GM21529 (cell line): ENCODE data around the gene MLLT10.
"Not testable (repeated sequence)": the region's sequence is repeated elsewhere in the genome, so short reads cannot be mapped to it uniquely, and the experiment has no call there.

Source experiments
- ATAC-seq: cut with Tn5 transposase; IDR thresholded peaks from one replicate; pipeline ENCODE4 v1.9.1; 2021; ENCODE audit not compliant: unreplicated experiment

Gene MLLT10

GRCh38 chr10:21574514-21574913, 40.5 kb downstream of the MLLT10 start:
- ATAC-seq = not testable (repeated sequence)

- no peak for ATAC-seq
These were observed 45.3 kb downstream of the MLLT10 start for GRCh38 chr10:21579291-21579690.

GRCh38 chr10:21581421-21581834, 47.4 kb downstream of the MLLT10 start:
- peak; percentile 77 for ATAC-seq

GRCh38 chr10:21584834-21585530, 51.0 kb downstream of the MLLT10 start:
- no peak for ATAC-seq

GRCh38 chr10:21587391-21587790, 53.4 kb downstream of the MLLT10 start:
- ATAC-seq = no peak

- not testable (repeated sequence) for ATAC-seq
These were observed 54.1 kb downstream of the MLLT10 start for GRCh38 chr10:21588159-21588558.

- ATAC-seq = no peak
These were observed 60.0 kb downstream of the MLLT10 start for GRCh38 chr10:21593986-21594385.

- ATAC-seq = no peak
These were observed 65.5 kb downstream of the MLLT10 start for GRCh38 chr10:21599582-21599981.

- no peak for ATAC-seq
These were observed 66.9 kb downstream of the MLLT10 start for GRCh38 chr10:21600804-21601433.

- ATAC-seq = no peak
These were observed 68.3 kb downstream of the MLLT10 start for GRCh38 chr10:21602313-21602712.

- no peak for ATAC-seq
These were observed 69.7 kb downstream of the MLLT10 start for GRCh38 chr10:21603721-21604120.

GRCh38 chr10:21604651-21605050, 70.6 kb downstream of the MLLT10 start:
- ATAC-seq = no peak

GRCh38 chr10:21607907-21608306, 73.9 kb downstream of the MLLT10 start:
- ATAC-seq = no peak

- no peak for ATAC-seq
These were observed 80.0 kb downstream of the MLLT10 start for GRCh38 chr10:21614000-21614399.

GRCh38 chr10:21617267-21617666, 83.2 kb downstream of the MLLT10 start:
- no peak for ATAC-seq

GRCh38 chr10:21623291-21623690, 89.3 kb downstream of the MLLT10 start:
- ATAC-seq = no peak

GRCh38 chr10:21624421-21624820, 90.4 kb downstream of the MLLT10 start:
- ATAC-seq = not testable (repeated sequence)

GRCh38 chr10:21624951-21625350, 90.9 kb downstream of the MLLT10 start:
- ATAC-seq = no peak

- no peak for ATAC-seq
These were observed 91.7 kb downstream of the MLLT10 start for GRCh38 chr10:21625623-21626229.

GRCh38 chr10:21626457-21627161, 92.6 kb downstream of the MLLT10 start:
- ATAC-seq = no peak

- ATAC-seq = no peak
These were observed 93.3 kb downstream of the MLLT10 start for GRCh38 chr10:21627331-21627730.

GRCh38 chr10:21628023-21628422, 94.0 kb downstream of the MLLT10 start:
- no peak for ATAC-seq
